Activated naive CD8-positive, alpha-beta T cell (primary cell): ENCODE results near the gene CCSAP.
A peak's percentile ranks its signal among the peaks of the same experiment; 100 is the strongest.
"Not testable (repeated sequence)": the region's sequence is repeated elsewhere in the genome, so short reads cannot be mapped to it uniquely, and the experiment has no call there.

Experiments used
- H3K27ac Mint-ChIP-seq: one replicate; pipeline ENCODE4 v1.8.0; 2021; ENCODE audit warnings: mixed read lengths
- H3K27me3 Mint-ChIP-seq: one replicate; pipeline ENCODE4 v1.8.0; 2021; ENCODE audit warnings: mixed read lengths
- H3K36me3 Mint-ChIP-seq: one replicate; pipeline ENCODE4 v1.8.0; 2021; ENCODE audit warnings: mixed read lengths
- H3K4me1 Mint-ChIP-seq: one replicate; pipeline ENCODE4 v1.8.0; 2021; ENCODE audit warnings: low read depth, mixed read lengths
- H3K4me3 Mint-ChIP-seq: one replicate; pipeline ENCODE4 v1.8.0; 2021; ENCODE audit warnings: mild to moderate bottlenecking, mixed read lengths
- H3K9me3 Mint-ChIP-seq: one replicate; pipeline ENCODE4 v1.8.0; 2021; ENCODE audit warnings: low read depth, mixed read lengths

Gene CCSAP

GRCh38 chr1:229344937-229345684 lies 2.3 kb upstream of the CCSAP start:
- H3K27ac Mint-ChIP-seq = no peak overlapping the region

GRCh38 chr1:229344139-229344538 lies 1.3 kb upstream of the CCSAP start:
- H3K4me3 Mint-ChIP-seq = peak overlapping the region; percentile 86
- peaks cover 31% of the 10 kb centered on the region for H3K4me1 Mint-ChIP-seq
- H3K9me3 Mint-ChIP-seq = no peaks in the 10 kb centered on the region
- H3K36me3 Mint-ChIP-seq = peaks cover 3% of the 10 kb centered on the region
- H3K27me3 Mint-ChIP-seq = peaks cover 3% of the 10 kb centered on the region
- H3K27ac Mint-ChIP-seq = no peak overlapping the region

More at GRCh38 chr1:229344937-229345684, 2.3 kb upstream of the CCSAP start:
- Mint-ChIP-seq H3K4me3 (peak overlapping the region; percentile 39), H3K27me3 (peaks cover 3% of the 10 kb centered on the region), H3K36me3 (no peaks in the 10 kb centered on the region), H3K4me1 (peaks cover 23% of the 10 kb centered on the region), H3K9me3 (no peaks in the 10 kb centered on the region)

- H3K36me3 Mint-ChIP-seq = peaks cover 3% of the 10 kb centered on the region
- no peaks in the 10 kb centered on the region for H3K9me3 Mint-ChIP-seq
- H3K4me1 Mint-ChIP-seq = peaks cover 46% of the 10 kb centered on the region
- H3K27ac Mint-ChIP-seq = peak overlapping the region; percentile 84
- H3K27me3 Mint-ChIP-seq = no peaks in the 10 kb centered on the region
- H3K4me3 Mint-ChIP-seq = peak overlapping the region; percentile 93
These were observed 832 bp downstream of the CCSAP start for GRCh38 chr1:229341774-229342655.

GRCh38 chr1:229340496-229340895 lies 2.4 kb downstream of the CCSAP start:
- Mint-ChIP-seq H3K36me3 (peaks cover 3% of the 10 kb centered on the region), H3K9me3 (no peaks in the 10 kb centered on the region), H3K27ac (no peak overlapping the region), H3K4me3 (peak overlapping the region; percentile 93), H3K4me1 (peaks cover 48% of the 10 kb centered on the region), H3K27me3 (no peaks in the 10 kb centered on the region)

GRCh38 chr1:229339520-229339919 lies 3.3 kb downstream of the CCSAP start:
- peak overlapping the region; percentile 68 for H3K4me3 Mint-ChIP-seq
- H3K4me1 Mint-ChIP-seq = peaks cover 48% of the 10 kb centered on the region
- no peaks in the 10 kb centered on the region for H3K9me3 Mint-ChIP-seq
- H3K27me3 Mint-ChIP-seq = no peaks in the 10 kb centered on the region
- peaks cover 8% of the 10 kb centered on the region for H3K36me3 Mint-ChIP-seq
- H3K27ac Mint-ChIP-seq = no peak overlapping the region

GRCh38 chr1:229339086-229339485 lies 3.8 kb downstream of the CCSAP start:
- Mint-ChIP-seq H3K9me3 (no peaks in the 10 kb centered on the region), H3K36me3 (peaks cover 11% of the 10 kb centered on the region), H3K27ac (no peak overlapping the region), H3K4me3 (peak overlapping the region; percentile 68), H3K27me3 (no peaks in the 10 kb centered on the region), H3K4me1 (peaks cover 46% of the 10 kb centered on the region)

- H3K27me3 Mint-ChIP-seq = no peaks in the 10 kb centered on the region
- H3K9me3 Mint-ChIP-seq = no peaks in the 10 kb centered on the region
- no peak overlapping the region for H3K27ac Mint-ChIP-seq
- H3K36me3 Mint-ChIP-seq = peaks cover 11% of the 10 kb centered on the region
- H3K4me3 Mint-ChIP-seq = no peak overlapping the region
- peaks cover 34% of the 10 kb centered on the region for H3K4me1 Mint-ChIP-seq
These were observed 6.5 kb downstream of the CCSAP start for GRCh38 chr1:229336345-229336744.

GRCh38 chr1:229334716-229335115 lies 8.1 kb downstream of the CCSAP start:
- H3K27ac Mint-ChIP-seq = no peak overlapping the region
- H3K9me3 Mint-ChIP-seq = no peaks in the 10 kb centered on the region

GRCh38 chr1:229334269-229334668 lies 8.6 kb downstream of the CCSAP start:
- Mint-ChIP-seq H3K4me1 (peaks cover 18% of the 10 kb centered on the region), H3K4me3 (no peak overlapping the region), H3K27ac (no peak overlapping the region)

More at GRCh38 chr1:229334716-229335115, 8.1 kb downstream of the CCSAP start:
- Mint-ChIP-seq H3K4me3 (no peak overlapping the region), H3K4me1 (peaks cover 22% of the 10 kb centered on the region), H3K27me3 (no peaks in the 10 kb centered on the region), H3K36me3 (peaks cover 10% of the 10 kb centered on the region)

GRCh38 chr1:229328598-229329362 lies 14.1 kb downstream of the CCSAP start:
- no peaks in the 10 kb centered on the region for H3K9me3 Mint-ChIP-seq
- no peak overlapping the region for H3K4me3 Mint-ChIP-seq

More at GRCh38 chr1:229334269-229334668, 8.6 kb downstream of the CCSAP start:
- no peaks in the 10 kb centered on the region for H3K9me3 Mint-ChIP-seq
- H3K36me3 Mint-ChIP-seq = peaks cover 8% of the 10 kb centered on the region
- no peaks in the 10 kb centered on the region for H3K27me3 Mint-ChIP-seq

GRCh38 chr1:229327765-229328164 lies 15.1 kb downstream of the CCSAP start:
- not testable (repeated sequence) for H3K27me3 Mint-ChIP-seq, H3K4me3 Mint-ChIP-seq, H3K27ac Mint-ChIP-seq, H3K9me3 Mint-ChIP-seq
- Mint-ChIP-seq H3K36me3 (peaks cover 12% of the 10 kb centered on the region), H3K4me1 (peaks cover 12% of the 10 kb centered on the region)

More at GRCh38 chr1:229328598-229329362, 14.1 kb downstream of the CCSAP start:
- H3K27me3 Mint-ChIP-seq = no peaks in the 10 kb centered on the region
- H3K4me1 Mint-ChIP-seq = peaks cover 12% of the 10 kb centered on the region
- H3K27ac Mint-ChIP-seq = no peak overlapping the region
- peaks cover 11% of the 10 kb centered on the region for H3K36me3 Mint-ChIP-seq

GRCh38 chr1:229326601-229327000 lies 16.2 kb downstream of the CCSAP start:
- Mint-ChIP-seq H3K27me3 (no peaks in the 10 kb centered on the region), H3K4me3 (no peak overlapping the region), H3K4me1 (peaks cover 12% of the 10 kb centered on the region), H3K36me3 (peaks cover 12% of the 10 kb centered on the region), H3K27ac (no peak overlapping the region), H3K9me3 (no peaks in the 10 kb centered on the region)

- peaks cover 12% of the 10 kb centered on the region for H3K4me1 Mint-ChIP-seq
- H3K27me3 Mint-ChIP-seq = no peaks in the 10 kb centered on the region
- H3K27ac Mint-ChIP-seq = peak overlapping the region; percentile 13
- H3K4me3 Mint-ChIP-seq = no peak overlapping the region
- no peaks in the 10 kb centered on the region for H3K9me3 Mint-ChIP-seq
- H3K36me3 Mint-ChIP-seq = peaks cover 12% of the 10 kb centered on the region
These were observed 16.9 kb downstream of the CCSAP start for GRCh38 chr1:229325853-229326487.

GRCh38 chr1:229325401-229325800 lies 17.4 kb downstream of the CCSAP start:
- peak overlapping the region; percentile 5 for H3K27ac Mint-ChIP-seq
- no peaks in the 10 kb centered on the region for H3K9me3 Mint-ChIP-seq
- no peaks in the 10 kb centered on the region for H3K27me3 Mint-ChIP-seq
- H3K4me3 Mint-ChIP-seq = peak overlapping the region; percentile 12
- peaks cover 12% of the 10 kb centered on the region for H3K36me3 Mint-ChIP-seq
- H3K4me1 Mint-ChIP-seq = peaks cover 12% of the 10 kb centered on the region
